Tongue (tissue), 2 donors: ENCODE data around the gene TRPV4. TPM values are rescaled to one million over a fixed set of nuclear protein-coding genes. Genes with fewer than 3 reads are reported as not detected.

ENCODE experiments used
- DNase-seq: peaks from one replicate; pipeline ENCODE4 v3.0.0-alpha.2; 2015
- total RNA-seq: library from RNA; depleted of rRNA; stranded (reverse); fragments of >200 nt; gene quantifications from one replicate; pipeline ENCODE4 v1.2.3, GENCODE V29; 2014

Gene TRPV4
- total RNA-seq, 1 donor from 2014 or later: 3.5 TPM

DNA sequence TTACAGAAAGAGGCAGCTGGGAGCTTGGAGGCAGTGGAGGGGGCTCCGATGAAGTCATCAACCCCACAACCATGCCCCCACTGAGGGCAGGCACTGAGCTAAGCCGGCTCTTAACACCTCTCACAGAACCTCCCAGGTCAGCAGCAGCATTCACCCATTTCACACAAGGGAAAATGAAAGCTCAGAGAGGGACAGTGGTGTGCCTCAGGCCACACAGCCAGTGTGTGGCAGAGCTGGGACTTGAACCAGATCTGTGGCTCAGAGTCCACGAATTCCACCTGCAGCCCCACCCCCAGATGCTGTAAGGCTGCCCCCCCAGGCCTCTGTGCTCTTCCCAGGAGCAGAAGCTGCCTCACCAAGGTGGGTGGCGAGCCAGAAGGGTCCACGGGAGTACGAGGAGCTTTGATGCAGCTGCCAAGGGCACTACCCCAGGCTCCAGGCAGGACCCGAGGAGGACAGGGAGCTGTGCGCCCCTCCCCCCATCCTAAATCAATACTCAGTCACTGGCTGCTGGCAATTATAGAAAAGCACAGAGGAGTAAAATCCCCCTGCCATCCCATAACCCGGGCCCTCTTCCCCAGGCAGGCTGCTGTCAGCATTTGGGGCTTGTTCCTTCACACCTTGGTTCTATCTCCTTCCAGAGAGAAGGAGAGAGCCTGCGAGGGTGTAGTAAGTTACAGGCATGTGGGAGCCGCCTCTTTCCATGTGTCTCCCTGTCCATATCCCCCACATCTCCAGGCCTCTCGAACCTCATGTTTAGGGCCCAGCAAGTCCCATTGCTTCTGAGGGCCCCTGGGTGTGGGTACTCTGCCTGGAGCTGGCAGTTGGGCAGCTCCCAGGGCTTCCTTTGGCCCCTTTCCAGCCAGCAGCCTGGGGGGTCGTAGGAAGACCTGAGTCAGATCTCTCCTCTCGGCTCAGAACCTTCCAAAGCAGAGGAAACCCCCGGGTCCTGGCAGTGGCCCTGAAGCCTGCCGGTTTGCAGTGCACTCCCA is 72.0 kb downstream of the TRPV4 start:
- no peak for DNase-seq

- DNase-seq: no peak
Measured at GRCh38 chr12:109760031-109760929, 72.9 kb downstream of the TRPV4 start.

GRCh38 chr12:109759595-109759994 is 73.6 kb downstream of the TRPV4 start:
- DNase-seq: no peak

DNA sequence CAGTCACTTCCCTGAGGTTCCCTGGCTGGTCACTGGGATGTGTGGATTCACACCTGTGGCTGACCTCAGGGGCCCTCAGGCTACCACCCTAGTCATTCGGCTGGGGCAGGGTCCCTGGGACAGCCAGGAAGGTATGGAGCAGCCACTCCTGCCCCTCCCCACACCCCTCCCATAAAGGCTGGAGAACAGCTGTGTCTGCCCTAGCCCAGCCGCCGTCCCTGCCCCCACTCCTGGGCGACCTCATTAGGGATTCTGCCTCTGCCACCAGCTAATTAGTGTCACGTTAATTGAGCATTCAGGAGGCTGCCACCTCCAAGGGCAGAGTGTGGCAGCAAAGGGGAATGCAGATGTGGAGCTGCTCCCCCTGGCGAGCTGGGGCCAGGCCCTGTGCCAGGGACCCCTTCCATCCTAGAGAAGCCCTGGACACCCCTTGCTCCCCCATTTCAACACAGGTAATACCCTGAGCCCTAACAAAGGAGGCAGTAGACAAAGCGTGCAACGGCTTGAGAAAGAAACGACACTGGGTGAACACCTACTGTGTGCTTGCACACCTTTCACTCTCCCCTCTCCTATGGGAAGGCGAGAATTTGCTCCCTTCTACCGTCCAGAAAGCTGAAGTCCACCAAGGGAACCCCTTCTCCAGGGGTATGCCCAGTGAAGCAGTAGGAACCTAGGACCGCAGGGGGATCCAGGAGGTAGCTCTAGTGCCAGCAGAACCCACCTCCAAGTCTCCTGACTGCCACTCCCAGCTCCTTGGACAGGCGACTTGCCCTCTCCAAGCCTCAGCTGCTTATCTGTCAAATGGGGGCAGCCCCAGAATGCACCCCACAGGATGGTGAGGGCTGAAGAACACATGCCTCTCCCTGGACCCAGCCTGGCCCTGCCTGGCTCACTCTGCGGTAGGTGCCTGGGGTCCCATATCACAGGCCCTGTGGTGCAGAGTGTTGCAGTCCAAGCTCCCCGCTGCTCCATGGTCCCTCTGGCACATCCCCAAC is 74.5 kb downstream of the TRPV4 start:
- no peak for DNase-seq

GRCh38 chr12:109757671-109758265 is 75.4 kb downstream of the TRPV4 start:
- DNase-seq: no peak

- DNase-seq: no peak
Measured at GRCh38 chr12:109756457-109756856, 76.7 kb downstream of the TRPV4 start.

DNA sequence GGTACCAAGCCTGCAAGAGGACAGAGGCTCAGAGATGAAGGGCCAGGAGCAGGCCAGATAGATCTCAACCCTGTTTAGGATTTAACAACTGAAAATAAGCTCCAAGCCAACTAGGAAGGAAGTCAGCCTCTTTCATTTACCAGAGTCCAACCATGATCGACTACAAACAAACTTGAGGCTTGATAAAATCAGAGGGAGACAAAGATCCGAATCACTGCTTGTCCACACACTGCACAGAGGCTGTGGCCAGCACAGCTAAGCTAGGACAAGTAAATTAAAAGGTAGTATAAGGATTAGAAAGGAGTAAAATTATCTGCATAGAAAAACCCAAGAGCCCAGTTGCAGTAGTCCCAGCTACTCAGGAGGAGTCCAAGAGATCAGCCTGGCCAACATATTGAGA is 79.2 kb downstream of the TRPV4 start:
- DNase-seq: no peak

GRCh38 chr12:109753054-109753401 is 80.2 kb downstream of the TRPV4 start:
- no peak for DNase-seq

GRCh38 chr12:109752117-109753053 is 80.8 kb downstream of the TRPV4 start:
- DNase-seq: no peak

DNA sequence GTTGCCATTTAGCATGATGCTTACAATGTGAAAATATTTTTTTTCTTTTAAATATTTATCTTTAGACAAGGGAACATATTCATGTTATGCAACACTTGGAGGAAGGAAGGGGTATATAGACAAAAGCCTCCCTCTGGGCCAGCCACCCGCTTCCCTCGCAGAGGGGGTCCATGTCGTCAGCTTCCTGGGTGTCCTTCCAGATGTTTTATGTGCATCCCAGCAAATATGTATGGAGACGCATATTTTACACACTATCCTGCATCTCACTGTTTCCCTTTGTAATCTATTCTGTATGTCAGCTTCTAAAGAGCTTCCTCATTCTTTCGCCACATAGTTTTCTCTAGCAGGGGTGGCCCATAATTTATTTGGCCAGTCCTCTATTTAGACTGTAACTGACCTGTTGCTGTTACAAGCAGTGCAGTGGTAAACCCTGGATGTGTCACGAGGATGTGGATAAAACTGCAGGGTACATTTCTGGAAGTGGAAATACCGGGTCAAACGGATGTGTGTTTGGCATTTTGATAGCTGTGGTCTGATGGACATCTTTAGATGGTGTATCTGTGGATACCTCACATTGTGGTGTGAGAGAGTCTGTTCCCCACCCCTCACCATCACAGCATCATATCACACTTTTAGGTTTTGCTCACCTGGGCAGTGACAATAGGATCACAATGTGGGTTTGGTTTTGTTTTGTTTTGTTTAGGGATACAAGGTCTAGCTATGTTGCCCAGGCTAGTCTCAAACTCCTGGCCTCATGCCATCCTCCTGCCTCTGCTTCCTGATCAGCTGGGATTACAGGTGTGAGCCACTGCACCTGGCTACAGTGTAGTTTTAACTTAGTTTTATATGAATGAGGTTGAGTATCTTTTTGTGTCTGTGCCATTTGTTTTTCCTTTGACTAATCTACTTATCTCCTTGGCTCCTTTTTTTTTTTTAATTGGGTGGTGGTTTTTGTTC is 87.9 kb downstream of the TRPV4 start:
- no peak for DNase-seq

- DNase-seq: no peak
Measured at GRCh38 chr12:109744026-109744425, 89.2 kb downstream of the TRPV4 start.

DNA sequence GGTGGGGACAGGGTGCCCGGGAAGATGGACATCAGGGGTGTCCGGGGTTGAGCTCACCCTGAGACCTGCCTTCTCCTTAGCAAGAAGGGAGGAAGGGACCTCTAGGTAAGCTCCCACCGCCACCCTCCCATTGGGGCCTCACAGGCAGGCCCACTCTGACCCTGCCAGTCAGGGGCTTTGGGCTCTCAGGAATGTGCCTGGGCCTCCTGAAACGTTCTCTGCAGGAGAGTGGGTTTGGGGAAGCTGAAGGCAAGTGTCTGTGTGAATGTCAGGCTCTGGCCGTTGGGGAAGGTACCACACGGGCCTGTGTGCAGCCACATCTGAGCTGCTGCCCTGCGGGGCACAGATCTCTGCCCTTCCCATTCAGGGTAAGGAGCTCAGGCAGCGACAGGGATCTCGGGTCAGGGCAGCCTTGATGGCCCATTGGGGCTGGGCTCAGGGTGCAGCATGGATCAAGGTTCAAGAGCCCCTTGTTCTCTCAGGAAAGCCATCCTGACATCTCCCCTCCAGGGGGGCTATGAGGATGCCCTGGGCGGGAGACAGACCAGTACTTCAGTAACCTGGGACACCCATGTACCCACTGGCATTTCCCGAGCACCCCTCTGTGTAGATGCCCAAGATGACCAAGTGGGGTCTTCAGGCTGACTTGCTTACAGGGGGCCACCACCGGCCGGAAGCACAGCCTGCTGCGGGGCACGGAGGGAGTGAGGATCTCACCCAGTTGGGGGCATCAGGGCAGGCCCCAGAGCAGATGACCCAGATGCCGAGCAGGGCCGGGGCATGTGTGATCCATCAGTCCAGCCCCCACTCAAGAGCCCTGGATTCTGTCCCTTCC is 89.9 kb downstream of the TRPV4 start:
- no peak for DNase-seq

- no peak for DNase-seq
Measured at GRCh38 chr12:109741970-109742703, 91.1 kb downstream of the TRPV4 start.

- DNase-seq: no peak
Measured at GRCh38 chr12:109741286-109741969, 91.8 kb downstream of the TRPV4 start.

- no peak for DNase-seq
Measured at GRCh38 chr12:109740694-109741245, 92.4 kb downstream of the TRPV4 start.
